Stimulated activated CD4-positive, alpha-beta T cell treated with anti-CD3 and anti-CD28 coated beads, TNF-alpha, amount 100 ng/mL, for 24 hours (primary cell): ENCODE data around the gene ZNF674.
"Not testable (repeated sequence)": the region's sequence is repeated elsewhere in the genome, so short reads cannot be mapped to it uniquely, and the experiment has no call there.

Experiments
- DNase-seq, 3 experiments: peaks; one replicate each; pipeline ENCODE4 v3.0.0-alpha.2; 2020; ENCODE audit warnings: low read depth in 3 of 3

ZNF674 gene

GRCh38 chrX:46465203-46465602 is 80.0 kb downstream of the ZNF674 start:
- DNase-seq = no peak

GRCh38 chrX:46463682-46464081 is 81.5 kb downstream of the ZNF674 start:
- no peak for DNase-seq

- no peak for DNase-seq
These were observed 83.5 kb downstream of the ZNF674 start for GRCh38 chrX:46461660-46462191.

GRCh38 chrX:46460801-46461659 is 84.2 kb downstream of the ZNF674 start:
- not testable (repeated sequence) for DNase-seq

GRCh38 chrX:46459603-46460002 is 85.6 kb downstream of the ZNF674 start:
- DNase-seq = no peak

- no peak for DNase-seq
These were observed 88.9 kb downstream of the ZNF674 start for GRCh38 chrX:46456125-46456922.
